ENCODE measurements around the gene ICAM1.
"Not testable (repeated sequence)": the region's sequence is repeated elsewhere in the genome, so short reads cannot be mapped to it uniquely, and the experiment has no call there.

Gene ICAM1, protein sequence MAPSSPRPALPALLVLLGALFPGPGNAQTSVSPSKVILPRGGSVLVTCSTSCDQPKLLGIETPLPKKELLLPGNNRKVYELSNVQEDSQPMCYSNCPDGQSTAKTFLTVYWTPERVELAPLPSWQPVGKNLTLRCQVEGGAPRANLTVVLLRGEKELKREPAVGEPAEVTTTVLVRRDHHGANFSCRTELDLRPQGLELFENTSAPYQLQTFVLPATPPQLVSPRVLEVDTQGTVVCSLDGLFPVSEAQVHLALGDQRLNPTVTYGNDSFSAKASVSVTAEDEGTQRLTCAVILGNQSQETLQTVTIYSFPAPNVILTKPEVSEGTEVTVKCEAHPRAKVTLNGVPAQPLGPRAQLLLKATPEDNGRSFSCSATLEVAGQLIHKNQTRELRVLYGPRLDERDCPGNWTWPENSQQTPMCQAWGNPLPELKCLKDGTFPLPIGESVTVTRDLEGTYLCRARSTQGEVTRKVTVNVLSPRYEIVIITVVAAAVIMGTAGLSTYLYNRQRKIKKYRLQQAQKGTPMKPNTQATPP

DNA sequence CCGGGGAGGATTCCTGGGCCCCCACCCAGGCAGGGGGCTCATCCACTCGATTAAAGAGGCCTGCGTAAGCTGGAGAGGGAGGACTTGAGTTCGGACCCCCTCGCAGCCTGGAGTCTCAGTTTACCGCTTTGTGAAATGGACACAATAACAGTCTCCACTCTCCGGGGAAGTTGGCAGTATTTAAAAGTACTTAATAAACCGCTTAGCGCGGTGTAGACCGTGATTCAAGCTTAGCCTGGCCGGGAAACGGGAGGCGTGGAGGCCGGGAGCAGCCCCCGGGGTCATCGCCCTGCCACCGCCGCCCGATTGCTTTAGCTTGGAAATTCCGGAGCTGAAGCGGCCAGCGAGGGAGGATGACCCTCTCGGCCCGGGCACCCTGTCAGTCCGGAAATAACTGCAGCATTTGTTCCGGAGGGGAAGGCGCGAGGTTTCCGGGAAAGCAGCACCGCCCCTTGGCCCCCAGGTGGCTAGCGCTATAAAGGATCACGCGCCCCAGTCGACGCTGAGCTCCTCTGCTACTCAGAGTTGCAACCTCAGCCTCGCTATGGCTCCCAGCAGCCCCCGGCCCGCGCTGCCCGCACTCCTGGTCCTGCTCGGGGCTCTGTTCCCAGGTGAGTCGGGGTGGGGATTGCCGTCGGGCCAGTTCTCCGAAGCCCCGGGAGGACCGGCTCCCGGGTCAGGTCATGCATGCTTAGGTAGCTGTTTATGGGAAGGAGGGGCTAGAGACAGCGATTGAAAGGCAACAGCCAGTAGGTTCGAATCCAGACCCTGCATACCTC, at the start of gene ICAM1:
ICAM1 (plus strand) TSS at position 505 of the 779 bp plus-strand sequence; CDS start at position 545, 40 bp downstream.
- DNase-seq (ENCODE audit: low spot score), result peak; percentile 60

- DNase-seq (ENCODE audit: low spot score), result no peak
Measured at GRCh38 chr19:10222201-10222890, 48.6 kb upstream of the ICAM1 start.

GRCh38 chr19:10223488-10224213, 47.3 kb upstream of the ICAM1 start:
- no peak for DNase-seq (ENCODE audit: low spot score)

DNA sequence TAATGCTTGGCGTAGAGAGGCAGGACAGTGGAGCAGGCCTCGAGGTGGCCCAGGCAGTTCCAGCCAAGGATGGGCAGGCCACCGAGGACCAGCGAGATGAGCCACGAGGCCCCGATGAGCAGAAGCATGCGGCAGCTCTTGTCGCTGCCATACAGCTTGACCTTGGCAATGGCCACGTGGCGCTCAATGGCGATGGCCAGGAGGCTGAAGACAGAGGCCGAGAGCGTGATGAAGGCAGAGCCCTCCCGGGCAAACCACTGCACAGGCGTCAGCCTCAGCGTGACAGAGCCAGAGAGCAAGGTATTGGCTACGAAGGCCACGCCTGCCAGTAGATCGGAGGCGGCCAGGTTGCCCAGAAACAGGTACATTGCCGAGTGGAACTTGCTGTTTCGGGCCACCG, 46.6 kb upstream of the ICAM1 start:
- no peak for DNase-seq (ENCODE audit: low spot score)

GRCh38 chr19:10226021-10226375, 44.9 kb upstream of the ICAM1 start:
- no peak for DNase-seq (ENCODE audit: low spot score)

DNA sequence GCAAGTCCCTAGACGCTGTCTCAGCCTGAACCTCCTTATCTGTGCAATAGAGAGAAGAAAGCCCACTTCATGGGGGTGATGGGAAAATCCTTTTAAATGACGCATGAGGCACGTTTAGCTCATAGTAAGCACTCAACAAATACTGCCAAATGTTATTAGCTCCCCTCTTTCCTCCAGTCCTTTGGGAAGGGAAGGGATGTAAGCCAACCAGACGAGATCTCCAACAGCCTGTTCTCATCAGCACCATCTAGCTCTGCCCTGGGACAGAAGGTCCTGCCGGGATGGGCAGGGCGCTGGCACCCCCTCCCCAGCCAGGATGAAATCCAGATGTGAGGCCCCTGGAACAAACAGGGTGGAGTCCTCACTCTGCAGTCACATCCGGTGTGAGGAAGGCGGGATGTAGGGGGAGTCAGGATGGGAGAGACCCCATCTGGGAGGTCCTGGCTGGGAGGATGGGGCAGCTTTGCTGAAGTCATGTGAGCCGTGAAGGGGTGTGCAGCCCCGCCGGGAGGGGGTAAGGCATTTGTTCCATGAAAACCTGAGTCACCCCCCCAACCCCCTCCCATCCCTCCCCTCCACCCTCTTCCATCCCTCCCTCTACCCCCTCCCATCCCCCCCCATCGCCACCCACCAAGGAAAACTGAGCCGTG, 44.4 kb upstream of the ICAM1 start:
- DNase-seq (ENCODE audit: low spot score), result peak; percentile 68

- peak; percentile 37 for DNase-seq (ENCODE audit: low spot score)
Measured at GRCh38 chr19:10227026-10227971, 43.6 kb upstream of the ICAM1 start.

DNA sequence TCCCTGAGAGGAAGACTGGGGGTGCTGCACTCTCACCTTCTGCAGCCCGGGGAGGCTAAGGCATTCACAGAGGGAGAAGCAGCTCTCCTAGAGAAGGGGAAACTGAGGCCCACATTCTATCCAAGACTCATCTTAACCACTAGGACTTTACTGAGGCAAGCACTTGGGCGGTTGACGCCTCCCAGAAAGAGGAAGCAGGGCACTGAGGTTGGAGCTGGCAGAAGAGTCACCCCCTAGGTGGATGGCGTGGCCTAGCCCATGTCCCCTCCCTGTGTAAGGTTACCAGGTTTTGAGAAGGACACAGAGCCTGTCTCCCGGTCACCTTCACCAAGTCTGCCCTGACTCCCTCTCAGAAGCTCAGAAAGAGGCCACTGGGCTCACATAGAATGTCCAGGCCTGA, 42.5 kb upstream of the ICAM1 start:
- DNase-seq (ENCODE audit: low spot score), result no peak

DNA sequence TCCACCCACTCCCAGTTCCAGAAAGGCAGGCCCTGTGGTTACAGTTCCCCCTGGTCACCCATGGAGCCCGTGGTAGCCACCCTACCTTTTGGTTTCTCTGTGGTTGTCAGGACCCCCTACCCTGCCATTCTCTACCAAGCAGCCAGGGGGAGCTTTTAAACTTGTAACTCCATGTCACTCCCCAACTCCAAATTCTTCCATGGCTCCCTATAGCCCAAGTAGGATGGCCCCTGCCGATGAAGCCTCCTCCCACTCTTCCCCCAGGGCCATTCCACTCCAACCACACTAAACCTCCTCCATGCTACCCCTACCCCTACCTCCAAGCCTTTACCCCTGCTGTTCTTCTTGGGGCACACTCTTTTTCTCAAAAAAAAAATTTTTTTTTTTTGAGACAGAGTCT, 42.0 kb upstream of the ICAM1 start:
- peak; percentile 52 for DNase-seq (ENCODE audit: low spot score)

GRCh38 chr19:10230173-10230860, 40.6 kb upstream of the ICAM1 start:
- peak; percentile 58 for DNase-seq (ENCODE audit: low spot score)

DNA sequence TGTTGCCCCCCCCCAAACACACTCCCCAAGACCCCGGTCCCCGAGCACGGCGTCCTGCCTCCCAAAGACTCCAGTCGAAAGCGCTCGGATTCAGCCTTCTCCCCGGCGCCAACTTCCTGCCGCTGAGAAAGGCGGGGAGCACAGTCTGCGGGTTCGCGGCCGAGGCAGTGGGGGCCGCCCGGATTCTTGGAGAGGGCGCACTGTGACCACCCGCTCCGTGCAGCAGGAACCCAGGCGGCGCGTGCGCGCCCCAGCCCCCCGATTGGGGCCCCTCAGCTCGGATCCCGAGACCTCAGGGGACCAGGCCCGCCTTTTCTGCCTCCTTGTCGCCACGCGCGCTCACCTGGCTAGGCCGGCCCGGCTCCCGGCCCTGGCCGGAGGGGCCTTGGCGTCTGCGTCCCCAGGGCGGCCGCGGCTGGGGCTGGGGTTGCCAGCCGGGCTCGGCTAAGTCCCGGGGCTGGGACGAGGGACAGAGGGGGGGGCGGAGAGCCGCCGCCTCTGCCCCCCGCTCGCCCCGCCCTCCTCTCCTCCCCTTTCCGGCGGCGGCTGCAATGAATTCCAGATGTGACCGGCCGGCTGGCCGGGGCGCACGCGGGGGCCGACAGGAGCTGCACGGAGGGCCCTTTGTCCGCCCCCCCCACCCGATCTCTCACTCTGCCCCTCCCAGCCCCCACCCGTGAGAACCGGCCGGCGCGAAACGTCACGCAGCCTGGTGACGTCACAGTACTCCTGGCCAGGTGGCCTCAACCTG, 39.9 kb upstream of the ICAM1 start, which contains the start of gene S1PR2:
S1PR2 (minus strand) TSS at position 471 of the 751 bp plus-strand sequence. CDS start 6,426 bp downstream, outside the sequence.
- peak; percentile 94 for DNase-seq (ENCODE audit: low spot score)

DNA sequence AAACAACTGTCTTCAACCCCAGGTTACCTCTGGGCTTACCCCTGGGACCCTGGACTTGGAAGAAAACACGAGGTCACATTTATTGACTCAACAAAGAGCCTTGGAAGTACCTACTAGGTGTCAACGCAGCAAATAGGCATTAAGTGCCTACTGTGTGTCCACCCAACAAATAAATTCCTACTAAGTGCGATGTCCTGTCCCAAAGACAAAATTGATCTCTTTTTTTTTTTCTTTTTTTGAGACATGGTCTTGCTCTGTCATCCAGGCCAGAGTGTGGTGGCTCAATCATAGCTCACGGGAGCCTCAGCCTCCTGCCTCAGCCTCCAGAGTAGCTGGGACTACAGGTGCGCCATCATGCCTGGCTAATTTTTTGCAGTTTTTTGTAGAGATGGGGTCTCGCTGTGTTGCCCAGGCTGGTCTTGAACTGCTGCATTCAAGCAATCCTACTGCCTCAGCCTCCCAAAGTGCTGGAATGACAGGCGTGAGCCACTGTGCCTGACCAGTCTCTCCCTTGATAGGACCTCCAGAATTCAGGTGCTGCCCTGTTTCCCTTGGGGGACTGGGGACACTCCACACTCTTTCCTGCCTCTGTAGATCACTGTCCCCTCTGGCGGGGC, 39.2 kb upstream of the ICAM1 start:
- DNase-seq (ENCODE audit: low spot score), result no peak

DNA sequence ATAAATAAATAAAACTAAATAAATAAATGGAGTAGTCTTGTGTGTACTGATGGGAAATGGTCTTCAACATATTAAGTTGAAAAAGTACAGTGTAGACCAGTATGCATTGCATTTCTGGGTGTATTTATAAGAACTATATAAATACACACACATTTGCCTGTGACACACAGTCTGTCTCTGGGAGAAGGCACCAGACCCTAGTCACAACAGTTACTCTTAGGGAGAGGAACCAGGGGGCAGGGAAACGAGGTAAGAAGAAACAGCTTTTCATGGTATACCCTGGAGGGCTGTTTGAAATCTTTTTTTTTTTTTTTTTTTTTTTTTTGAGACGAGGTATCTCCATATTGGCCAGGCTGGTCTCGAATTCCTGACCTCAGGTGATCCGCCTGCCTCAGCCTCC, 37.0 kb upstream of the ICAM1 start:
- no peak for DNase-seq (ENCODE audit: low spot score)

DNA sequence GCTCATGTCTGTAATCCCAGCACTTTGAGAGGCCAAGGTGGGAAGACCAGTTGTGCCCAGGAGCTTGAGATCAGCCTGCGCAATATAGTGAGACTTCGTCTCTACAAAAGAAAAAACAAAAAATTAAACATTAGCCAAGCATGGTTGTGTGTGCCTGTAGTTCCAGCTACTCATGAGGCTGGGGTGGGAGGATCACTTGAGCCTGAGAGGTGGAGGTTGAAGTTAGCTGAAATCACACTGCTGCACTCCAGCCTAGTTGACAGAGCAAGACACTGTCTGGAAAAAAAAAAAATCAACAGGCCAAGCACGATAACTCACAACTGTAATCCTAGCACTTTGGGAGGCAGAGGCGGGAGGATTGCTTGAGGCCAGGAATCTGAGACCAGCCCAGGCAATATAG, 35.9 kb upstream of the ICAM1 start:
- DNase-seq (ENCODE audit: low spot score), result no peak

GRCh38 chr19:10235409-10235808, 35.5 kb upstream of the ICAM1 start:
- DNase-seq (ENCODE audit: low spot score), result not testable (repeated sequence)

DNA sequence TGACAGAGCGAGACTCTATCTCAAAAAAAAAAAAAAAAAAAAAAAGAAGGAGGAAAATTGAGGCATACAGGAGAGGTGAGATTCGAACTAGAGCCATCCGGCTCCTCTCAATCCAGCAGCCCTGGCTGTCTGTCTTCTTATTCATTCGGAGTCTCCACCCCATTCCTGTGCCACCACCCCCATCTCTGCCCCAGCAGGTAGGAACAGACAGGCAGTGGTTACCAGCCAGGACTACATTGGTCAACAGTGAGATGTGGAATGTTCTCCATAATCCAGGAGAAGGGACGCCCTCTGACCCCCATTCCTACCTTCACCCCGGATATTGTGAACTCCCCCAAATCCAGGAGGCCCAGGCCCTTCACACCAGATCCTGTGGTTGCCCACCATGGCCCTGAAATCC, 33.2 kb upstream of the ICAM1 start:
- DNase-seq (ENCODE audit: low spot score), result no peak

DNA sequence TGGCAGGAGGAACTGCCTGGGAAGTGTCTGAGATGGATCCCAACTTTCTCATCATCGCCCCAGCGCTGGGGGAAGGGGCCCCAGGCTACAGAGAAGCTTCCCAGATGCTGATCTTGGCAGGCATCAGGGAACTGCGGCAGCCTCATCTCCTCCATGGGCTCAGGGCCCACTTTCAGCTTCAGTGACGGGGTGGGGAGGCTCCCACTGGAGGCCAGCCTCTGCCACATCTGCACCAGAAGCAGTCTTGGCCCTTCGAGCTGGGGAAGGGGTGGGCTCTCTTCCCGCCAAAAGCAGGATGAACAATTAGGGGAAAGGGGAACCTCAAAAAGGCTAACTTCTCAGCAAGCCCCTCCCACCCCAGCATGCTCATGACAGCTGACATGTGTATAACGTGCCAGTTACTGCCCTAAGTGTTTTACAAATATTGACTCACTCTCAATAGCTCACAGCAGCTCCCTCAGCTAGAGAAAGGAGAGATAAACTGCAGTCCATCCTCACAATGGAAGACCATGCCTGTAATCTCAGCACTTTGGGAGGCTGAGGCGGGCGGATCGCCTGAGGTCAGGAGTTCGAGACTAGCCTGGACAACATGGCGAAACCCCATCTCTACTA, 32.6 kb upstream of the ICAM1 start:
- peak; percentile 73 for DNase-seq (ENCODE audit: low spot score)
